Uterus (tissue), 2 donors: ENCODE data around the gene DNMBP.

Source experiments
- POLR2A ChIP-seq, 2 donors: fragments of 450-650 bp; IDR thresholded peaks; one replicate each; pipeline ENCODE4 v1.6.1; 2016; ENCODE audit warnings: antibody characterized with exemption in 2 of 2, mild to moderate bottlenecking in 1 of 2, moderate library complexity in 1 of 2
- TF ChIP-seq, protein P1 (sequence below), 4 experiments: fragments of 200-600 bp in 2 of 4; fragments of 450-650 bp in 2 of 4; sonication (generic) in 2 of 4; IDR thresholded peaks; one replicate each; pipeline ENCODE4 v1.5.1; 2016 to 2019; ENCODE audit warnings: antibody characterized with exemption in 4 of 4, mild to moderate bottlenecking in 2 of 4, moderate library complexity in 1 of 4

DNA sequence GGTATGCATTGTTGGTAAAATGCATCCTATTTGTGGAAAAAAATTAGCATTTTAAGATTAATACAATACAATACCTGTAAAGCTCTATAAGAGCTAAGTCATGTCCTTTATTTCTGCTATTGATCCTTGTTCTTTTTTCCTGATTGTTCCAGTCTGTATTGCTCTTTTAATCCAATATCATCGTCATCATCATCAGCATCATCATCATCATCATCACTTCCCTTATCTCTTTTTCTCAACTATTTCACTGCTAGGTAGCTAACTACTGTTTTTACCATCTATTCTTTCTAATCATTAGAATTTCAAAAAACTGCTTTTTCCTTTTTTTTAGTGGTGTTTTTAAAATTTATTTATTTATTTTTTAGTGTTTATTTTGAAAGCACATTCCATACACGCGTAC, 156.1 kb downstream of the DNMBP start:
- TF ChIP-seq, protein P1, sequence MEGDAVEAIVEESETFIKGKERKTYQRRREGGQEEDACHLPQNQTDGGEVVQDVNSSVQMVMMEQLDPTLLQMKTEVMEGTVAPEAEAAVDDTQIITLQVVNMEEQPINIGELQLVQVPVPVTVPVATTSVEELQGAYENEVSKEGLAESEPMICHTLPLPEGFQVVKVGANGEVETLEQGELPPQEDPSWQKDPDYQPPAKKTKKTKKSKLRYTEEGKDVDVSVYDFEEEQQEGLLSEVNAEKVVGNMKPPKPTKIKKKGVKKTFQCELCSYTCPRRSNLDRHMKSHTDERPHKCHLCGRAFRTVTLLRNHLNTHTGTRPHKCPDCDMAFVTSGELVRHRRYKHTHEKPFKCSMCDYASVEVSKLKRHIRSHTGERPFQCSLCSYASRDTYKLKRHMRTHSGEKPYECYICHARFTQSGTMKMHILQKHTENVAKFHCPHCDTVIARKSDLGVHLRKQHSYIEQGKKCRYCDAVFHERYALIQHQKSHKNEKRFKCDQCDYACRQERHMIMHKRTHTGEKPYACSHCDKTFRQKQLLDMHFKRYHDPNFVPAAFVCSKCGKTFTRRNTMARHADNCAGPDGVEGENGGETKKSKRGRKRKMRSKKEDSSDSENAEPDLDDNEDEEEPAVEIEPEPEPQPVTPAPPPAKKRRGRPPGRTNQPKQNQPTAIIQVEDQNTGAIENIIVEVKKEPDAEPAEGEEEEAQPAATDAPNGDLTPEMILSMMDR (IDR thresholded peaks at IDR 0.05) = no peak
- TF ChIP-seq POLR2A (IDR thresholded peaks at IDR 0.05) = no peak
